Fibroblast of lung (primary cell): ENCODE measurements around the gene SPEF2. TPM values are rescaled to one million over a fixed set of nuclear protein-coding genes. Genes with fewer than 3 reads are reported as not detected.
A peak's percentile ranks its signal among the peaks of the same experiment; 100 is the strongest.

Source experiments
- DNase-seq, 2 donors: peaks; one replicate each; pipeline versions ENCODE4 v3.0.0 to v3.0.0-alpha.2; 2010; ENCODE audit warnings: low read depth in 2 of 2
- H2AFZ ChIP-seq: 2 replicates; pipeline ENCODE4 v1.5.1; 2012; ENCODE audit warnings: low read length, control low read depth, inconsistent platforms
- H3K27ac ChIP-seq: 2 replicates; pipeline ENCODE4 v1.5.1; 2011; ENCODE audit warnings: low read length, control low read depth; ENCODE audit not compliant: insufficient read depth
- H3K27me3 ChIP-seq: 2 replicates; pipeline ENCODE4 v1.5.1; 2011; ENCODE audit warnings: mild to moderate bottlenecking, low read length; ENCODE audit not compliant: control insufficient read depth, insufficient read depth
- H3K36me3 ChIP-seq: 2 replicates; pipeline ENCODE4 v1.5.1; 2011; ENCODE audit warnings: low read length; ENCODE audit not compliant: control insufficient read depth, insufficient read depth
- H3K4me1 ChIP-seq: 2 replicates; pipeline ENCODE4 v1.5.1; 2011; ENCODE audit warnings: low read length; ENCODE audit not compliant: control insufficient read depth, insufficient read depth; ENCODE audit errors: extremely low read depth
- H3K4me2 ChIP-seq: 2 replicates; pipeline ENCODE4 v1.5.1; 2011; ENCODE audit warnings: low read length, control low read depth; ENCODE audit not compliant: insufficient read depth; ENCODE audit errors: extremely low read depth
- H3K4me3 ChIP-seq, 4 experiments: fragments of 200-600 bp in 1 of 4; sonication (generic) in 1 of 4; replicated peaks in 1 of 4; 2 replicates each; pipeline ENCODE4 v1.5.1; 2011 to 2016; ENCODE audit warnings: low read length in 4 of 4, low read depth in 3 of 4, mild to moderate bottlenecking in 3 of 4, control low read depth in 2 of 4, inconsistent platforms in 1 of 4, mixed read lengths in 1 of 4; ENCODE audit not compliant: insufficient read depth in 1 of 4; ENCODE audit errors: control extremely low read depth in 1 of 4
- H3K79me2 ChIP-seq: 2 replicates; pipeline ENCODE4 v1.5.1; 2012; ENCODE audit warnings: mild to moderate bottlenecking, low read length, inconsistent platforms; ENCODE audit not compliant: control insufficient read depth, insufficient read depth
- H3K9ac ChIP-seq: 2 replicates; pipeline ENCODE4 v1.5.1; 2011; ENCODE audit warnings: mild to moderate bottlenecking, low read length, control low read depth; ENCODE audit not compliant: insufficient read depth
- H3K9me3 ChIP-seq: 2 replicates; pipeline ENCODE4 v1.5.1; 2012; ENCODE audit warnings: low read depth, low read length; ENCODE audit not compliant: control insufficient read depth, insufficient read depth
- H4K20me1 ChIP-seq: 2 replicates; pipeline ENCODE4 v1.5.1; 2011; ENCODE audit warnings: low read length; ENCODE audit not compliant: control insufficient read depth, insufficient read depth; ENCODE audit errors: extremely low read depth
- EZH2 ChIP-seq: IDR thresholded peaks from 2 replicates; pipeline ENCODE4 v1.5.1; 2012; ENCODE audit warnings: low read length, control low read depth, mild to moderate bottlenecking; ENCODE audit errors: missing control alignments
- polyA plus RNA-seq, 2 donors: library from polyadenylated mRNA; depleted of rRNA in 1 of 2; stranded (reverse) in 1 of 2; unstranded in 1 of 2; fragments of >200 nt; gene quantifications; 2 replicates each; pipeline ENCODE4 v1.2.1, GENCODE V29; 2011 to 2012; ENCODE audit warnings: missing spikeins in 1 of 2
- total RNA-seq: library from RNA; depleted of rRNA; stranded (reverse); fragments of >200 nt; gene quantifications from 2 replicates; pipeline ENCODE4 v1.2.1, GENCODE V29; 2014
- TF ChIP-seq, protein P1 (sequence below), 2 donors: IDR thresholded peaks in 1 of 2; conservative IDR thresholded peaks in 1 of 2; 1 replicate in 1 of 2; 2 replicates in 1 of 2; pipeline ENCODE4 v1.5.1; 2011 to 2012; ENCODE audit warnings: low read length in 2 of 2, control low read depth in 1 of 2, inconsistent platforms in 1 of 2, low read depth in 1 of 2, mild to moderate bottlenecking in 1 of 2

SPEF2 gene
- total and polyA plus RNA-seq, 2 donors (not counting 1 experiment from before 2014, with no cell fraction given) = 5.2 to 5.9 TPM

GRCh38 chr5:35811108-35811741 is 193.6 kb downstream of the SPEF2 start:
- H3K9me3 ChIP-seq = no peaks in the 10 kb centered on the region
- DNase-seq = peak in 1 of 2 donors; percentile 53

DNA sequence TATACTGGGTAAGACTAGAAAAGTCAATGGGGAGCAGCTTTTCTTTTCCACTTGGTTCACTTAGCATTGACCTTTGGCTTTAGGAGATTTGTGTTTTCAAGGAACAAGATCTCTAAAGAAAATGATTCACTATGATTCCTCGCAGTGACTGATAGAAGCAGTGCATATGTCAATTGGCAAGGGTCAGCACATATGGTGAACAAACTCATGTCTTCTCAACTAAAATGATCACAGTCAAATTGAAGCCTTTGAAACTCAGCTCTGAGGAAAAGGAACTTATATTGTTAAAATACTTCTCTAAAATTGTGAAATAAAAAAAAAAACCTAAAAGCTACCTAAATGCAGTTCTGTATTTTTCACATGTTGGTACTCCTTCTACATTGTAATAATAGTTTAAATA is 195.9 kb downstream of the SPEF2 start:
- Histone ChIP-seq H3K9me3 (no peaks in the 10 kb centered on the region), H3K9ac (no peak overlapping the region), H3K27me3 (no peaks in the 10 kb centered on the region), H3K4me2 (no peak overlapping the region), H4K20me1 (no peaks in the 10 kb centered on the region), H3K4me3 (no peak overlapping the region), H3K79me2 (no peaks in the 10 kb centered on the region), H2AFZ (no peak overlapping the region), H3K27ac (no peak overlapping the region), H3K36me3 (no peaks in the 10 kb centered on the region), H3K4me1 (no peaks in the 10 kb centered on the region)
- DNase-seq = no peak
- TF ChIP-seq EZH2 = no peak

More at GRCh38 chr5:35811108-35811741, 193.6 kb downstream of the SPEF2 start:
- TF ChIP-seq EZH2 = no peak
- TF ChIP-seq, protein P1, sequence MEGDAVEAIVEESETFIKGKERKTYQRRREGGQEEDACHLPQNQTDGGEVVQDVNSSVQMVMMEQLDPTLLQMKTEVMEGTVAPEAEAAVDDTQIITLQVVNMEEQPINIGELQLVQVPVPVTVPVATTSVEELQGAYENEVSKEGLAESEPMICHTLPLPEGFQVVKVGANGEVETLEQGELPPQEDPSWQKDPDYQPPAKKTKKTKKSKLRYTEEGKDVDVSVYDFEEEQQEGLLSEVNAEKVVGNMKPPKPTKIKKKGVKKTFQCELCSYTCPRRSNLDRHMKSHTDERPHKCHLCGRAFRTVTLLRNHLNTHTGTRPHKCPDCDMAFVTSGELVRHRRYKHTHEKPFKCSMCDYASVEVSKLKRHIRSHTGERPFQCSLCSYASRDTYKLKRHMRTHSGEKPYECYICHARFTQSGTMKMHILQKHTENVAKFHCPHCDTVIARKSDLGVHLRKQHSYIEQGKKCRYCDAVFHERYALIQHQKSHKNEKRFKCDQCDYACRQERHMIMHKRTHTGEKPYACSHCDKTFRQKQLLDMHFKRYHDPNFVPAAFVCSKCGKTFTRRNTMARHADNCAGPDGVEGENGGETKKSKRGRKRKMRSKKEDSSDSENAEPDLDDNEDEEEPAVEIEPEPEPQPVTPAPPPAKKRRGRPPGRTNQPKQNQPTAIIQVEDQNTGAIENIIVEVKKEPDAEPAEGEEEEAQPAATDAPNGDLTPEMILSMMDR (conservative IDR thresholded peaks at IDR 0.05 in 1 of 2, IDR thresholded peaks at IDR 0.05 in 1 of 2; ENCODE audit: low read depth in 1 of 2, low read length in 2 of 2) = no peak
- no peak overlapping the region for H3K9ac ChIP-seq
- H3K27me3 ChIP-seq = no peaks in the 10 kb centered on the region
- H4K20me1 ChIP-seq = no peaks in the 10 kb centered on the region
- H3K4me1 ChIP-seq = no peaks in the 10 kb centered on the region
- H3K27ac ChIP-seq = no peak overlapping the region
- no peak overlapping the region for H3K4me2 ChIP-seq
- H2AFZ ChIP-seq = no peak overlapping the region
- no peaks in the 10 kb centered on the region for H3K79me2 ChIP-seq
- H3K36me3 ChIP-seq = no peaks in the 10 kb centered on the region
- no peak overlapping the region for H3K4me3 ChIP-seq

DNA sequence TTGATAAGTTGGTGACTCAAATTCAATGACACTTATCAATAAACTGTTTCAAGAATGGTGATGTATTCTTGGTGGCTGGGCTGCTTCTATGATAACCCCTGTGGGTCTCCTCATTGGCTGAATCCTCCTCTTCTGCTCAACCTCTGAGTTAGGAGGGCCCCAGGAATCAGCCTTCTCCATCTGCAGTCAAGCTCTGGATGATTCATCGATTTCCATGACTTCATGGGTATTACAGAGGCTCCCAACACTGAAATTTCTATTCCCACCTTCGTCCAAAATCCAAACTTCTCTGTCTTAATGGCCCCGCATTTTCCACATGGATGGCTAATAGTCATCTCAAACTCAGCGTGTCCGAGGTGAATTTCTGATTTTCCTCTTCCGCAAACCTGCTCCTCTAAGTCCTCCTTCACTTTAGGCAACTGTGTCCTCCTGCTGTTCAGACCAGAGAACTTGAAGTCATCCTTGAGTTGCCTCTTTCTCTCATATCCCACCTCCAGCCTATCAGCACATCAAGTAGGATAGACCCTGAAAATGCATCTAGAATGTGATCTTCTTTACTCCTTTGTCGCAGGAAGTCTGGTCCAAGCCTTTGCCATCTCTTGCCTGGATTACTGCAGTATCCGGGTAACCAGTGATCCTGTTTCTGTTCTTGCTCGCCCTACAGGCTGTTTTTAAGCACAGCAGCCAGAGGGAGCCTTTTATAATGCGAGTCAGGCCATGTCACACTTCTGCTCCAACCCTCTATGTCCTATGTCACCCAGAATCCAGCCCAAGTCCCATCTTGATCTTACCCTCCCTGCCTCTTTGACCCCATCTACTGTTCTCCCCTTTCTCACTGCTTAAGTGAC is 197.7 kb downstream of the SPEF2 start:
- Histone ChIP-seq H3K9me3 (no peaks in the 10 kb centered on the region), H3K36me3 (no peaks in the 10 kb centered on the region), H4K20me1 (no peaks in the 10 kb centered on the region), H3K27me3 (no peaks in the 10 kb centered on the region), H3K4me3 (no peak overlapping the region), H3K27ac (no peak overlapping the region), H3K4me1 (no peaks in the 10 kb centered on the region), H3K9ac (no peak overlapping the region), H2AFZ (no peak overlapping the region), H3K4me2 (no peak overlapping the region), H3K79me2 (no peaks in the 10 kb centered on the region)
- TF ChIP-seq, protein P1 (conservative IDR thresholded peaks at IDR 0.05 in 1 of 2, IDR thresholded peaks at IDR 0.05 in 1 of 2; ENCODE audit: low read depth in 1 of 2, low read length in 2 of 2) = peak; percentile 34 to 57
- no peak for TF ChIP-seq EZH2
- peak in 1 of 2 donors; percentile 31 for DNase-seq
